GM19324 (cell line): Measurements from ENCODE around the gene PLPPR1.
"Not testable (repeated sequence)": the region's sequence is repeated elsewhere in the genome, so short reads cannot be mapped to it uniquely, and the experiment has no call there.

ENCODE experiments used
- ATAC-seq: cut with Tn5 transposase; IDR thresholded peaks from one replicate; pipeline ENCODE4 v1.9.1; 2021; ENCODE audit warnings: mild to moderate bottlenecking, moderate library complexity; ENCODE audit not compliant: unreplicated experiment, low FRiP score

The PLPPR1 gene

DNA sequence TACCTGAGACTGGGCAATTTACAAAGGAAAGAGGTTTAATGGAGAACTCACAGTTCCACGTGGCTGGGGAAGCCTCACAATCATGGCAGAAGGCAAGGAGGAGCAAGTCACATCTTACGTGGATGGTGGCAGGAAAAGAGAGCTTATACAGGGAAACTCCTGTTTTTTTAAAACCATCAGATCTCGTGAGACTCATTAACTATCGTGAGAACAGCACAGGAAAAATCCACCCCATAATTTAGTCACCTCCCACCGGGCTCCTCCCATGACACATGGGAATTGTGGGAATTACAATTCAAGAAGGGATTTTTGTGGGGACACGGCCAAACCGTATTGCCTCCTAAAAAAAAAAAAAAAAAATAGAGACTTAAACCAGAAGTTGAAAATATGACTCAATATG is 11.1 kb downstream of the PLPPR1 start:
- not testable (repeated sequence) for ATAC-seq

- ATAC-seq: no peak
These were observed 19.4 kb downstream of the PLPPR1 start for GRCh38 chr9:101047848-101048397.

DNA sequence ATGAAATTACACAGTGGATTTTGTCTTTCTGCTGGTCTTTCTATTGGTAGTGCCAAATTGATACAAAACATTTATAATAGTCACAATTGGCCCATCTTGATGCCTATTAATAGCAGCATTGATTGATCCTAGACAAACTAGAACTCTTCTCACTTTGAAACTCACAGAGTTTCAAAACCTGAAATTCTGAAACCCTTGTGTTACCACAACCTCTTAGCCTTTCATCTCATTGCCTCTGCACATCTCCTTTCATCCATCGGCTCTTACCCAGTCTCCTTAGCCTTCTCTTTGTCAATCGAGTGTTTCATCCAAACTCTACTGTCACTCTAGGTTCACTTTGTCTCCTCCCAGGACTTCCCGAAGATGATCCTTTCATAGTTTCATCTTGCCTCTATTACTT is 22.1 kb downstream of the PLPPR1 start:
- no peak for ATAC-seq

DNA sequence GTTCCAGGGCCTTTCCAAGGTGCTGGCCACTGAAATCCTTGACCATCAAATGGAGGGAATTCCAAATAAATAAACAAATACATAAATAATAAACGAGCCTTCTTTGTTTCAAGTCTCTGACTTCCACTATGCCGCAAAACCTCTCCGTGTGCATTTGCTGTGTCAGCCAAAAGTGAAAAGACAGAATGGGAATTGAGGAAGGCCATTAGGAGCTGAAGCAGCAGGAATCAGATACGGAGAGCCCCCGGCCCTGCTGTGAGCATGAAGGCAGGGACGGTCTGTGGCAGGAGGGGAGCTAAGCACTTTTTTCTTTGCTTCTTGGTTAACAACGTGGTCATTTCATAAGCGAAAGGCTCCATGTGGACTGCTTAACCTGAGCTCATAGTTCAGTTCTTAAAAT is 26.1 kb downstream of the PLPPR1 start:
- ATAC-seq: no peak

- no peak for ATAC-seq
These were observed 27.0 kb downstream of the PLPPR1 start for GRCh38 chr9:101055516-101055915.

- ATAC-seq: no peak
These were observed 34.2 kb downstream of the PLPPR1 start for GRCh38 chr9:101062686-101063085.

DNA sequence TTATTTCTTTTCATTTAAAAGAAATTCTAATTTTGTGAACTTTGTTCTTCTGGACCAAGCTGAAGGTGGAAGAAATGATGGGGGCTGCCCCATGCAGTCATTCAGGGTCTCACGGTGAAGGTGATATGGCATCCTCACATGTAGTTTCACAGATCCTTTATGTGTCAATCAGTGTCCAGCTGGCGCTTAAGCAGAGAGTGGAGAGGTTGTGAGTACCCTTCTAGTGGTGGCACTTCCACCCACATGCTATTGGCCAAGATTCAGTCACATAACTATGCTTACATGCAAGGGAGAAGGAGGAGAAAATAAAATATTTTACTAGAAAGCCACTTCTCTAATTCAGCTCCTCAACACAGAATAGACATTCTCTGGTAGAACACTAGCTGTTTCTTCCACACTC is 34.7 kb downstream of the PLPPR1 start:
- no peak for ATAC-seq

DNA sequence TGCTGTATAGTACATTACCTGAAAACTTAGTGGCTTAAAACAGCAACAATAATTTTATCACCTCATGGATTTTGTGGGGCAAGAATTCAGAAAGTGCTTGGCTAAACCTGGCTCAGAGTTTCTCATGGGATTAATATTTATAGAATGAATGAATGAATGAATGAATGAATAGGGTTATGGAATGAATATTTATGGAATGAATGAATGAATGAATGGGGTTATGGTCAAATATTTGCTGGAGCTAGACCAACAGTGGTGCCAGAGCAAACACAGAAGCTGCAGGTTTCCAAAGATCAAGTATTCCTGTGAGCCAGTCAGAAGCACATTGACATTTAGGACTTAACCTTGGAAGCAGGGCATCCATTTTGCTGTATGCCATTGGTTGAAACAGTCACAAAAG is 35.7 kb downstream of the PLPPR1 start:
- ATAC-seq: no peak

GRCh38 chr9:101065930-101066329 is 37.4 kb downstream of the PLPPR1 start:
- no peak for ATAC-seq

GRCh38 chr9:101068696-101069095 is 40.2 kb downstream of the PLPPR1 start:
- no peak for ATAC-seq

DNA sequence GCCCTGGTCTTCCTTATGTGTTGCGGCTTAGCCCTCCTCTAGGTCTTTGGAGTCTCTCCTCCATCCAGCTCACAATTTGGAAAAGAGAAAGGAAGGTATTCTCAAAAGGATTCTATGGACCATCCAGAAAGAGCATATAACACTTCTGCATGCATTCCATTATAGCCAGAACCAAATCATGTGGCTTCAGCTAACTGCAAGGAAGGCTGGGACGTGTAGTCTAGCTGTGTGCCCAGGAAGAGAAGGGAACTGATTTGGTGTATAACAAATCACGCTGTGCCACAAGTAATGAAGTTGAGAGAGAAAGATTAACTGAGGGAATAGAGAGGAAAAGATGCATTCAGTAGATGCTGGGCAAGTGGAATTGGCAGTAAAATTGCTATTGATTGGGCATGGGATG is 43.7 kb downstream of the PLPPR1 start:
- no peak for ATAC-seq

DNA sequence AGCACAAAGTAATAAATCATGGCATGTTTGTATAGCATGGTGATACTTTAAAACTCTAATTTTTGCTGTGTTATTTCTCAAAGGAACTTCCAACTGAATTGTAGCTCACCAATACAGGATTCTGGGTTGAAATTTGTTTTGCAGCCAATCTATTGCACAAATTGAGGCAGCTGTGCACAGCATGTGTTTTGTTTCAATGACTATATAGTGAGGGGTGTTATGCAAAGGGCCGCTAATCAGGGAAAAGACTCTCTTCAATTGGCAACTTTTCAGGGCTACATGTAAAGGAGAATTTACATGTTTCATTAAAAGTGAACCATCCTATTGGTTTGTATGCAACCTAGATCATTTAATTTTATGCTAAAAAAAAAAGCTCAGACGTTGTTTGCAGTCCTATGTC is 44.6 kb downstream of the PLPPR1 start:
- no peak for ATAC-seq

- no peak for ATAC-seq
These were observed 53.1 kb downstream of the PLPPR1 start for GRCh38 chr9:101081641-101082040.

- no peak for ATAC-seq
These were observed 55.1 kb downstream of the PLPPR1 start for GRCh38 chr9:101083448-101084202.

DNA sequence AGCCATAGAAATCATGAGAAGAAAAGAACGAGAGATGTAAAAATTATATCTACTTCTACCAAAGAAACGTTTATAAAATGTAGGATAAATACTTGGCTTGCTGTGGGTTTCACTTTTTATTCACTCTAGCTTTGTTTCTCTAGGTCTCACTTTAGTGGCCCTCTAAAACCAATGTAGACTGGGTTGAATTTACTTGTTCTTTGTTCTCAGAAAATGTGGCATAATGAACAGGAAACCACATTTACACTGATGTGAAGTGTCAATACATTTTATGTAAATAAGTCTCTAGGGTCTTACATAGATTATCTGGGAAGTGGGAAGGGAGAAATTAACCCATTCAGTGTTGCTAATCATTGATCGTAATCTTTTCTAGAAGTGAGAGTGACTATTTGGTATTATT is 58.9 kb downstream of the PLPPR1 start:
- no peak for ATAC-seq

- ATAC-seq: no peak
These were observed 64.4 kb downstream of the PLPPR1 start for GRCh38 chr9:101092922-101093321.

GRCh38 chr9:101093620-101094019 is 65.1 kb downstream of the PLPPR1 start:
- ATAC-seq: no peak

DNA sequence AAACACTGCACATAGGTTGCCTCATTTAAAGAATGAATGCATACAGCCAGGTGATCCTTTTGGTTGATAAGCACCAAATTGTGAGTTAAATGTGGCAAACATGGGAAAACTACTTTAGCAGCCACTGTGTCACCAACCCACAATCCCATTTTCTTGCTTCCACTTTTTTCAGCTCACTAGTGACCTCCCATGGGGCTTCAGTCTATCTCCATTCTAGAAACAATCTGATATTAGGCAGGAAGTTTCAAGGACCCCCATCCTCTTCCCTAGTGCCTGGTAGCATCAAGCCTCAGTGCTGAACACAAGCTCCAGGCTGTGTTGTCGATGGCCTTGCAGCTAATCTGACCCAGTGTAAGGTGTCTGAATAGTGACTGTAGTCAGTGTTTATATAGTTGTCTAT is 66.2 kb downstream of the PLPPR1 start:
- no peak for ATAC-seq

DNA sequence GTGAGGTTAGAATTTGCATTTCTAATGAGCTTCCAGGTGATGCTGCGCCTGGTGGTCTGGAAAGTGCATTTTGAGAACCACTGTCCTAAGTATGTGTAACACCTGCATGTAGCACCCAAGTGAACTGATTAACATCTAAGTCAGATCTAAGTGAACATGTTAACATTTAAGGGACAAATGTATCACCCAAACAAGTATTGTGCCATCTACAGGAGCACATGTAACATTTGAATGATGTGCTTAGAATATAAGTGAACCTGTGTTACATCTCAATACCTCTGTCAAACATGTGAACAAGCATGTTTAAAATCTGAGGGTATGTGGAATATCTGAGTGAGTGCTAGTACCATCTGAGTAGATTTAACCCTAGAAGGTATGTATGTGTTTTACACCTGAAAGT is 68.7 kb downstream of the PLPPR1 start:
- no peak for ATAC-seq

- ATAC-seq: no peak
These were observed 69.9 kb downstream of the PLPPR1 start for GRCh38 chr9:101098392-101098791.

DNA sequence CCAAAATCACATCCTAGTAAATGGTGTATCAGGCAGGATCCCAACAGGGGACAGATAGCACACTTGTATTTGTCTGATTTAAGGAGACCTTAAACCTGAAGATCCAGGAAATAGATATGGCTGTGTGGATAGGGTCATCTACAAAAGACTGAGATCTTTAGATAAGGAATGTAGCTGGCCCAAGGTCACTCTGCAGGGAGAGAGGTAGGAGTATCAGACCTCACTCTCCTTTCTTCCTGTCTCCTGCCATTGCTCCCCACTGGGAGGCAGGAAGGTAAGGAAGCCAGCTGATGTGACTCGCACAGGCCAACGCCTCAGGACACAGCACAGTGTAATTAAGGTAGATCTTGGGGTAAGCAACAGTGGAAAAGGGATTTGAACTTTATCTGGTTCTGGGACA is 85.8 kb downstream of the PLPPR1 start:
- no peak for ATAC-seq

DNA sequence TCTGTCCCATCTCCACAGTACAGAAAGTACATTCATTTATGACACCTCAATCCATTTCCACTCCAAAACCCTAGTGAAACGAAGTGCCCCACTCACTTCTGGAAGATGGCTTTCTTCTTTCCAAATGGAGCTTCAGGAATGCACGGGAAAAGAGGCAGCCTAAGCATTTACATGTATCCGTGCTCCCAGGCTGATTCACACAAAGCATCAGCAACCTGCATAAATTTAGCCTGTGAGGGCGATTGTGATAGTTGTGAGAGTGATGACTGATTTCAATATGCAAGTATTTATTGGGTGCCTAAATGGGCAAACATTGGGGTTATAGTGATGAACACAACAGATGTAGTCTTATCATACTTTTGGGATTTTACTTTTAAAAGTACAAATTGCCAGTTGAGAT is 86.6 kb downstream of the PLPPR1 start:
- no peak for ATAC-seq

- ATAC-seq: no peak
These were observed 88.6 kb downstream of the PLPPR1 start for GRCh38 chr9:101117161-101117560.
